Activated effector memory CD4-positive, alpha-beta T cell treated with Interleukin-2 at 50 U/mL for 16 hours (primary cell): ENCODE results near the gene KANK2.

Source experiments
- DNase-seq: peaks from one replicate; pipeline ENCODE4 v3.0.0-alpha.2; 2020

The KANK2 gene

GRCh38 chr19:11197291-11198174 is at the start of gene KANK2:
KANK2 (minus strand) TSS chr19:11197545; CDS start chr19:11194511, 3,034 bp downstream.
- DNase-seq: peak; percentile 66

- no peak for DNase-seq
Measured at GRCh38 chr19:11246941-11247340, 49.6 kb upstream of the KANK2 start.

GRCh38 chr19:11244846-11245589 is 47.7 kb upstream of the KANK2 start:
- no peak for DNase-seq

- DNase-seq: no peak
Measured at GRCh38 chr19:11243798-11244169, 46.4 kb upstream of the KANK2 start.

GRCh38 chr19:11242864-11243797 is 45.8 kb upstream of the KANK2 start:
- DNase-seq: peak; percentile 65

GRCh38 chr19:11242025-11242424 is 44.7 kb upstream of the KANK2 start:
- no peak for DNase-seq

- DNase-seq: no peak
Measured at GRCh38 chr19:11240008-11240444, 42.7 kb upstream of the KANK2 start.

GRCh38 chr19:11239377-11240000 is 42.1 kb upstream of the KANK2 start, which contains the start of gene ANGPTL8:
ANGPTL8 (plus strand) TSS chr19:11239619; CDS start chr19:11239638, 19 bp downstream.
- DNase-seq: no peak

GRCh38 chr19:11238781-11239376 is 41.5 kb upstream of the KANK2 start:
- DNase-seq: no peak

GRCh38 chr19:11238041-11238440 is 40.7 kb upstream of the KANK2 start:
- no peak for DNase-seq

GRCh38 chr19:11237321-11237720 is 40.0 kb upstream of the KANK2 start:
- DNase-seq: no peak

- DNase-seq: no peak
Measured at GRCh38 chr19:11236324-11237301, 39.3 kb upstream of the KANK2 start.

- DNase-seq: no peak
Measured at GRCh38 chr19:11234486-11235075, 37.2 kb upstream of the KANK2 start.

GRCh38 chr19:11233073-11233472 is 35.7 kb upstream of the KANK2 start:
- DNase-seq: no peak

GRCh38 chr19:11232555-11232954 is 35.2 kb upstream of the KANK2 start:
- DNase-seq: no peak

GRCh38 chr19:11230621-11231386 is 33.5 kb upstream of the KANK2 start:
- DNase-seq: no peak

- no peak for DNase-seq
Measured at GRCh38 chr19:11227195-11227886, 30.0 kb upstream of the KANK2 start.

- no peak for DNase-seq
Measured at GRCh38 chr19:11226716-11227166, 29.4 kb upstream of the KANK2 start.

GRCh38 chr19:11225815-11226214 is 28.5 kb upstream of the KANK2 start:
- no peak for DNase-seq
